GM12865 (cell line): ENCODE measurements around the gene C12orf56.

Experiments used
- DNase-seq: peaks from one replicate; pipeline ENCODE4 v3.0.0; 2010; ENCODE audit warnings: low read depth
- H3K4me3 ChIP-seq: 2 replicates; pipeline ENCODE4 v1.5.1; 2011; ENCODE audit warnings: mild to moderate bottlenecking, low read depth, low read length, control low read depth
- CTCF ChIP-seq: IDR thresholded peaks from 2 replicates; pipeline ENCODE4 v1.5.1; 2011; ENCODE audit warnings: low read length, control low read depth, low read depth, inconsistent platforms; ENCODE audit not compliant: insufficient read depth; ENCODE audit errors: missing control alignments

The C12orf56 gene

GRCh38 chr12:64404470-64405256, 14.1 kb upstream of the C12orf56 start:
- no peak for TF ChIP-seq CTCF
- peak overlapping the region; percentile 85 for H3K4me3 ChIP-seq
- DNase-seq, result peak; percentile 72

- TF ChIP-seq CTCF, result no peak
- DNase-seq, result peak; percentile 99
- peak within 1 kb of the TSS; percentile 85 for H3K4me3 ChIP-seq
Observed at GRCh38 chr12:64403707-64404469, 13.3 kb upstream of the C12orf56 start, which contains the start of gene XPOT. Gene XPOT, plus strand, starts transcription at chr12:64404392. Its CDS starts 5,644 bp downstream, at chr12:64410036.

GRCh38 chr12:64402181-64402580, 11.6 kb upstream of the C12orf56 start:
- DNase-seq, result no peak
- no peak overlapping the region for H3K4me3 ChIP-seq
- TF ChIP-seq CTCF, result no peak

GRCh38 chr12:64400041-64400440, 9.5 kb upstream of the C12orf56 start:
- TF ChIP-seq CTCF, result no peak
- H3K4me3 ChIP-seq, result no peak overlapping the region
- no peak for DNase-seq

GRCh38 chr12:64395739-64396138, 5.2 kb upstream of the C12orf56 start:
- no peak for TF ChIP-seq CTCF
- H3K4me3 ChIP-seq, result no peak overlapping the region
- no peak for DNase-seq

- H3K4me3 ChIP-seq, result no peak overlapping the region
- DNase-seq, result peak; percentile 57
- TF ChIP-seq CTCF, result peak; percentile 28
Observed at GRCh38 chr12:64392221-64392620, 1.7 kb upstream of the C12orf56 start.
